ENCODE measurements around the gene SDK2.

The SDK2 gene

GRCh38 chr17:73495641-73496040 lies 148.6 kb downstream of the SDK2 start:
- Histone ChIP-seq H3K9me3 (ENCODE audit: control insufficient read depth, low read length) (no peaks in the 10 kb centered on the region), H3K4me1 (ENCODE audit: control insufficient read depth, insufficient read depth, low read length) (no peaks in the 10 kb centered on the region), H3K27me3 (replicated peaks; ENCODE audit: control insufficient read depth, insufficient read depth, low read length) (peaks cover 75% of the 10 kb centered on the region), H3K4me3 (ENCODE audit: low read length) (no peak overlapping the region), H3K9ac (ENCODE audit: low read length) (no peak overlapping the region), H3K36me3 (ENCODE audit: control insufficient read depth, insufficient read depth, low read length, severe bottlenecking) (no peaks in the 10 kb centered on the region)
- no peak for DNase-seq (ENCODE audit: low read depth)

- Histone ChIP-seq H3K9me3 (ENCODE audit: control insufficient read depth, low read length) (no peaks in the 10 kb centered on the region), H3K9ac (ENCODE audit: low read length) (no peak overlapping the region), H3K4me3 (ENCODE audit: low read length) (no peak overlapping the region), H3K27me3 (replicated peaks; ENCODE audit: control insufficient read depth, insufficient read depth, low read length) (peaks cover 68% of the 10 kb centered on the region), H3K4me1 (ENCODE audit: control insufficient read depth, insufficient read depth, low read length) (no peaks in the 10 kb centered on the region), H3K36me3 (ENCODE audit: control insufficient read depth, insufficient read depth, low read length, severe bottlenecking) (no peaks in the 10 kb centered on the region)
- DNase-seq (ENCODE audit: low read depth): no peak
These were observed 149.3 kb downstream of the SDK2 start for GRCh38 chr17:73494950-73495349.

GRCh38 chr17:73493956-73494926 lies 150.0 kb downstream of the SDK2 start:
- Histone ChIP-seq H3K27me3 (replicated peaks; ENCODE audit: control insufficient read depth, insufficient read depth, low read length) (peaks cover 67% of the 10 kb centered on the region), H3K36me3 (ENCODE audit: control insufficient read depth, insufficient read depth, low read length, severe bottlenecking) (no peaks in the 10 kb centered on the region), H3K4me3 (ENCODE audit: low read length) (no peak overlapping the region), H3K9me3 (ENCODE audit: control insufficient read depth, low read length) (no peaks in the 10 kb centered on the region), H3K9ac (ENCODE audit: low read length) (no peak overlapping the region), H3K4me1 (ENCODE audit: control insufficient read depth, insufficient read depth, low read length) (no peaks in the 10 kb centered on the region)
- no peak for DNase-seq (ENCODE audit: low read depth)

GRCh38 chr17:73492821-73493814 lies 151.1 kb downstream of the SDK2 start:
- H3K4me1 ChIP-seq (ENCODE audit: control insufficient read depth, insufficient read depth, low read length): no peaks in the 10 kb centered on the region
- DNase-seq (ENCODE audit: low read depth): no peak
- H3K9me3 ChIP-seq (ENCODE audit: control insufficient read depth, low read length): no peaks in the 10 kb centered on the region
- no peak overlapping the region for H3K9ac ChIP-seq (ENCODE audit: low read length)
- H3K4me3 ChIP-seq (ENCODE audit: low read length): no peak overlapping the region
- no peaks in the 10 kb centered on the region for H3K36me3 ChIP-seq (ENCODE audit: control insufficient read depth, insufficient read depth, low read length, severe bottlenecking)
- peaks cover 68% of the 10 kb centered on the region for H3K27me3 ChIP-seq (replicated peaks; ENCODE audit: control insufficient read depth, insufficient read depth, low read length)

GRCh38 chr17:73492125-73492820 lies 152.0 kb downstream of the SDK2 start:
- no peak overlapping the region for H3K9ac ChIP-seq (ENCODE audit: low read length)
- DNase-seq (ENCODE audit: low read depth): no peak

GRCh38 chr17:73491648-73492047 lies 152.6 kb downstream of the SDK2 start:
- no peak for DNase-seq (ENCODE audit: low read depth)
- Histone ChIP-seq H3K4me1 (ENCODE audit: control insufficient read depth, insufficient read depth, low read length) (no peaks in the 10 kb centered on the region), H3K4me3 (ENCODE audit: low read length) (no peak overlapping the region), H3K9ac (ENCODE audit: low read length) (no peak overlapping the region), H3K9me3 (ENCODE audit: control insufficient read depth, low read length) (no peaks in the 10 kb centered on the region), H3K36me3 (ENCODE audit: control insufficient read depth, insufficient read depth, low read length, severe bottlenecking) (no peaks in the 10 kb centered on the region), H3K27me3 (replicated peaks; ENCODE audit: control insufficient read depth, insufficient read depth, low read length) (peaks cover 60% of the 10 kb centered on the region)

More at GRCh38 chr17:73492125-73492820, 152.0 kb downstream of the SDK2 start:
- Histone ChIP-seq H3K36me3 (ENCODE audit: control insufficient read depth, insufficient read depth, low read length, severe bottlenecking) (no peaks in the 10 kb centered on the region), H3K4me3 (ENCODE audit: low read length) (no peak overlapping the region), H3K9me3 (ENCODE audit: control insufficient read depth, low read length) (no peaks in the 10 kb centered on the region), H3K4me1 (ENCODE audit: control insufficient read depth, insufficient read depth, low read length) (no peaks in the 10 kb centered on the region), H3K27me3 (replicated peaks; ENCODE audit: control insufficient read depth, insufficient read depth, low read length) (peaks cover 63% of the 10 kb centered on the region)

GRCh38 chr17:73490851-73491250 lies 153.4 kb downstream of the SDK2 start:
- H3K9me3 ChIP-seq (ENCODE audit: control insufficient read depth, low read length): peaks cover 2% of the 10 kb centered on the region

GRCh38 chr17:73489991-73490390 lies 154.3 kb downstream of the SDK2 start:
- Histone ChIP-seq H3K4me3 (ENCODE audit: low read length) (no peak overlapping the region), H3K4me1 (ENCODE audit: control insufficient read depth, insufficient read depth, low read length) (no peaks in the 10 kb centered on the region), H3K27me3 (replicated peaks; ENCODE audit: control insufficient read depth, insufficient read depth, low read length) (peaks cover 44% of the 10 kb centered on the region), H3K9me3 (ENCODE audit: control insufficient read depth, low read length) (peaks cover 11% of the 10 kb centered on the region), H3K9ac (ENCODE audit: low read length) (no peak overlapping the region), H3K36me3 (ENCODE audit: control insufficient read depth, insufficient read depth, low read length, severe bottlenecking) (no peaks in the 10 kb centered on the region)
- DNase-seq (ENCODE audit: low read depth): no peak

More at GRCh38 chr17:73490851-73491250, 153.4 kb downstream of the SDK2 start:
- DNase-seq (ENCODE audit: low read depth): no peak
- Histone ChIP-seq H3K27me3 (replicated peaks; ENCODE audit: control insufficient read depth, insufficient read depth, low read length) (peaks cover 52% of the 10 kb centered on the region), H3K9ac (ENCODE audit: low read length) (no peak overlapping the region), H3K36me3 (ENCODE audit: control insufficient read depth, insufficient read depth, low read length, severe bottlenecking) (no peaks in the 10 kb centered on the region), H3K4me3 (ENCODE audit: low read length) (no peak overlapping the region), H3K4me1 (ENCODE audit: control insufficient read depth, insufficient read depth, low read length) (no peaks in the 10 kb centered on the region)

- no peak overlapping the region for H3K4me3 ChIP-seq (ENCODE audit: low read length)
- no peaks in the 10 kb centered on the region for H3K4me1 ChIP-seq (ENCODE audit: control insufficient read depth, insufficient read depth, low read length)
- peaks cover 38% of the 10 kb centered on the region for H3K27me3 ChIP-seq (replicated peaks; ENCODE audit: control insufficient read depth, insufficient read depth, low read length)
- H3K9ac ChIP-seq (ENCODE audit: low read length): no peak overlapping the region
- H3K36me3 ChIP-seq (ENCODE audit: control insufficient read depth, insufficient read depth, low read length, severe bottlenecking): no peaks in the 10 kb centered on the region
- peaks cover 17% of the 10 kb centered on the region for H3K9me3 ChIP-seq (ENCODE audit: control insufficient read depth, low read length)
- no peak for DNase-seq (ENCODE audit: low read depth)
These were observed 154.9 kb downstream of the SDK2 start for GRCh38 chr17:73489333-73489732.

- DNase-seq (ENCODE audit: low read depth): no peak
- no peaks in the 10 kb centered on the region for H3K36me3 ChIP-seq (ENCODE audit: control insufficient read depth, insufficient read depth, low read length, severe bottlenecking)
- peaks cover 17% of the 10 kb centered on the region for H3K9me3 ChIP-seq (ENCODE audit: control insufficient read depth, low read length)
- H3K9ac ChIP-seq (ENCODE audit: low read length): no peak overlapping the region
- no peak overlapping the region for H3K4me3 ChIP-seq (ENCODE audit: low read length)
- no peaks in the 10 kb centered on the region for H3K4me1 ChIP-seq (ENCODE audit: control insufficient read depth, insufficient read depth, low read length)
- H3K27me3 ChIP-seq (replicated peaks; ENCODE audit: control insufficient read depth, insufficient read depth, low read length): peaks cover 26% of the 10 kb centered on the region
These were observed 159.1 kb downstream of the SDK2 start for GRCh38 chr17:73485130-73485529.
